Measurements from ENCODE around the gene CCDC88C.

Gene CCDC88C

DNA sequence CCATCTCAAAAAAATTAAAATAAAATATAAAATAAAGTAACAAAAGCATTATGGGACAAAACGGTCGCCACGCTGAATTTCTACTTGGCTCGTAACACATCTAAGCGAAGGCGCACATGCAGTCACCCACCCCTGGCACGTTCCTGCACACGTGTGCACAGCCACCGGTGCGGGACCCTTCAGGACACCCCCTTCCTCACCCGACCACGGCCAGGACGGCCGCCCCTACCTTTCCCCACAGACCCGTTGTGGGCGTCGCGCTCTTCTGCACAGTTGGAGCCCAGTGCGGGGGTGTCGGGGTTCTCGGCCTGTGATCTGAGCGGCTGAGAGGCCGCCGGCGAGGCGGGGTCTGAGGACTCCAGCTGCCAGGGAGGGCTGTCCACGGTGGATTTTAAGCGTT, 128.7 kb downstream of the CCDC88C start:
- Histone ChIP-seq H3K36me3 (replicated peaks; ENCODE audit: low read depth, low read length) (peaks cover 73% of the 10 kb centered on the region), H4K20me1 (ENCODE audit: insufficient read depth, low read length) (no peaks in the 10 kb centered on the region; the same call in 1 of the 2 replicates), H3K9me3 (ENCODE audit: insufficient read depth, low read length) (no peaks in the 10 kb centered on the region), H3K79me2 (ENCODE audit: low read length) (no peaks in the 10 kb centered on the region), H2AFZ (ENCODE audit: low read depth, low read length) (no peak overlapping the region), H3K9ac (ENCODE audit: low read length) (no peak overlapping the region), H3K27ac (ENCODE audit: low read length) (no peak overlapping the region), H3K4me3 (ENCODE audit: low read length) (no peak overlapping the region), H3K4me1 (ENCODE audit: low read length) (no peaks in the 10 kb centered on the region), H3K4me2 (ENCODE audit: low read length) (no peak overlapping the region), H3K27me3 (ENCODE audit: low read depth, low read length) (no peaks in the 10 kb centered on the region)
- no peak for TF ChIP-seq EZH2phosphoT487 (IDR thresholded peaks at IDR 0.05; ENCODE audit: low read depth)
- TF ChIP-seq, protein P1, sequence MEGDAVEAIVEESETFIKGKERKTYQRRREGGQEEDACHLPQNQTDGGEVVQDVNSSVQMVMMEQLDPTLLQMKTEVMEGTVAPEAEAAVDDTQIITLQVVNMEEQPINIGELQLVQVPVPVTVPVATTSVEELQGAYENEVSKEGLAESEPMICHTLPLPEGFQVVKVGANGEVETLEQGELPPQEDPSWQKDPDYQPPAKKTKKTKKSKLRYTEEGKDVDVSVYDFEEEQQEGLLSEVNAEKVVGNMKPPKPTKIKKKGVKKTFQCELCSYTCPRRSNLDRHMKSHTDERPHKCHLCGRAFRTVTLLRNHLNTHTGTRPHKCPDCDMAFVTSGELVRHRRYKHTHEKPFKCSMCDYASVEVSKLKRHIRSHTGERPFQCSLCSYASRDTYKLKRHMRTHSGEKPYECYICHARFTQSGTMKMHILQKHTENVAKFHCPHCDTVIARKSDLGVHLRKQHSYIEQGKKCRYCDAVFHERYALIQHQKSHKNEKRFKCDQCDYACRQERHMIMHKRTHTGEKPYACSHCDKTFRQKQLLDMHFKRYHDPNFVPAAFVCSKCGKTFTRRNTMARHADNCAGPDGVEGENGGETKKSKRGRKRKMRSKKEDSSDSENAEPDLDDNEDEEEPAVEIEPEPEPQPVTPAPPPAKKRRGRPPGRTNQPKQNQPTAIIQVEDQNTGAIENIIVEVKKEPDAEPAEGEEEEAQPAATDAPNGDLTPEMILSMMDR (IDR thresholded peaks at IDR 0.05; ENCODE audit: low read depth, low read length) = no peak

DNA sequence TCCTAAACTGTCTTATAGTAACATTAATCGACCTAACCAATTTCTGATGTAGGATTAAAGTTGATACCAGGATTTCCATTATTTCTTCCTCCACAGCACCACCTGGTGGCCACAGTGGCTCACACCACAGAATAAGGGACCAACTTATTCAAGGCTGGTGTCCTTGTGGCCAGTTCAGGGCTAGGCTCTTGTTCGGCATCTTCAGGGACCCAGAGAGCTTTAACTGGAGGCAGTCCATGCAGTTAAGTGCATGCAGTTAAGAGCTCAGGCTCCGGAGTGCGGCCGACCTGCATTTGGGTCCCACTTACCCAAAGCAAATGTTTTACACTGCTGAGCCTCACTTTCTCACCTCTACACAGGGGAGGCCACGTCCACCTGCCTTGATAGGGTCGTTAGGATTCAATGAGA, 131.1 kb downstream of the CCDC88C start:
- Histone ChIP-seq H3K9me3 (ENCODE audit: insufficient read depth, low read length) (no peaks in the 10 kb centered on the region), H3K4me1 (ENCODE audit: low read length) (no peaks in the 10 kb centered on the region), H3K79me2 (ENCODE audit: low read length) (no peaks in the 10 kb centered on the region), H3K4me3 (ENCODE audit: low read length) (no peak overlapping the region), H2AFZ (ENCODE audit: low read depth, low read length) (no peak overlapping the region), H3K4me2 (ENCODE audit: low read length) (no peak overlapping the region), H3K36me3 (replicated peaks; ENCODE audit: low read depth, low read length) (peaks cover 81% of the 10 kb centered on the region), H4K20me1 (ENCODE audit: insufficient read depth, low read length) (no peaks in the 10 kb centered on the region; the same call in 1 of the 2 replicates), H3K9ac (ENCODE audit: low read length) (no peak overlapping the region), H3K27me3 (ENCODE audit: low read depth, low read length) (no peaks in the 10 kb centered on the region), H3K27ac (ENCODE audit: low read length) (no peak overlapping the region)
- TF ChIP-seq, protein P1 (IDR thresholded peaks at IDR 0.05; ENCODE audit: low read depth, low read length) = peak; percentile 96
- TF ChIP-seq EZH2phosphoT487 (IDR thresholded peaks at IDR 0.05; ENCODE audit: low read depth) = no peak

DNA sequence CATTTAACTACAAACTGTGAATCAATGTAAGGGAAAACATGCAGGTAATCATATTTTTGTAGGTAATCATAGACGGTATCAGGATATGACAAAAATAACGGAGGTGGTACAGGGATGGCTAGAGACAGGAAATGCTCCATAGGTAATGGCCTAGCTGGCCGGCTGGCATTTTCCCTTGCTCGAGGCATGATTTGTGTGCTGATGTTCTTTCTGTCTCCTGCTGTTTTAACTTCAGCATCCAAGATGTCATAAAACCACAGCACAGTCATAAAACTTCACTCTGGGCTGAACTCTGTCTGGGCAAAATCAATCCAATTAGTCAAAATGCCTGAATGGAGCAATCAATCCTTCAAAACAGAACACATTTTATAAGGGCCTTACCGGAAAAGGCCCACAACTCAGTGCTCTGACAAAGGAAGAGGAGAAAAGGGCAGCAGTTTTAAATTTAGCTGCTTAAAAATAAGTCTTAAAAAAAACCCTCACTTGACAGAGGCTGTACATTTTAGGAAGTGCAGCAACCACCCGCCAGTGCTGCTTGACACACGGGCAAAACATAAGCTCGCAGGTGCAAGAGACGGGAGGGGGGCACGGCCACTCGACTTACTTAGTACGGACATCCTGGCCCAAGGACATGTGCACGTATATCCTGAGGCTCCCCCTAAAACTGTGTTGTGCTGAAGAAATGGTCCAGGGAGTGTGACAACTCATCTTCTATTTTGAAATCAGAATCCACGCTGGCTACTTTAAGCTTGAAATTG, 132.7 kb downstream of the CCDC88C start:
- no peak overlapping the region for H3K4me2 ChIP-seq (ENCODE audit: low read length)

DNA sequence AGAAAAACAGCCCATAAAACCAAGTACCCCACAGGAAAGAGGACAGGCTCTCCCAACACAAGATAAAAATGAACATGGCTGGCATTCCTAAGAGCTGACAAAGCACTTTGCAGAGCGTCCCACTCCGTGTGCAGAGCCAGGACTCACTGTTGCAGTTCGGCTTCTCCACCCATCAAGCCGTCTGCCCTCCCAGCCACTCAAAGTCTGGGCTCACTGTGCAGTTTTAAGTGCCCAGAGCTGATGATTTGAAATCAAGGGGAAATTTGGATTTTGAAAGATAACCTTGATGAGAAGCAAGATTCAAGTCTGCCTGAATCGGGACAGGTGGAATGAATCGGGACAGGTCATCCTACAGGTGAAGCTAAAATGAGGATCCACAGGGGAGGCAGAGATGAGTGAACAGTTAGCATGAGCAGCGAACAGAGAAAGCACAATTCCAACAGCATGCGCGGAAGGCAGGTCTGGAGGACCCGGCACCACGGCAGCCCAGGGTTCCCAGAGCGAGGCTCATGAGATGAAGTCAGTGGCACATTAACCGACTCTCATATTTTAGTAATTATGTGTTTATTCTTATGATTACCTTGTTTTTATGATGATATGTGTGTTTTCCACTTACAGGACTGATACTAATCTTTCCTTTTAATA, 133.4 kb downstream of the CCDC88C start:
- TF ChIP-seq, protein P1 (IDR thresholded peaks at IDR 0.05; ENCODE audit: low read depth, low read length) = no peak
- TF ChIP-seq EZH2phosphoT487 (IDR thresholded peaks at IDR 0.05; ENCODE audit: low read depth) = no peak
- Histone ChIP-seq H3K4me3 (ENCODE audit: low read length) (no peak overlapping the region), H4K20me1 (ENCODE audit: insufficient read depth, low read length) (no peaks in the 10 kb centered on the region; the same call in 1 of the 2 replicates), H3K9ac (ENCODE audit: low read length) (no peak overlapping the region), H3K4me2 (ENCODE audit: low read length) (no peak overlapping the region), H3K36me3 (replicated peaks; ENCODE audit: low read depth, low read length) (peaks cover 86% of the 10 kb centered on the region), H2AFZ (ENCODE audit: low read depth, low read length) (no peak overlapping the region), H3K27ac (ENCODE audit: low read length) (no peak overlapping the region), H3K79me2 (ENCODE audit: low read length) (no peaks in the 10 kb centered on the region; the same call in 1 of the 2 replicates), H3K9me3 (ENCODE audit: insufficient read depth, low read length) (no peaks in the 10 kb centered on the region), H3K27me3 (ENCODE audit: low read depth, low read length) (no peaks in the 10 kb centered on the region), H3K4me1 (ENCODE audit: low read length) (no peaks in the 10 kb centered on the region)

More for the DNA sequence above, 132.7 kb downstream of the CCDC88C start:
- H3K79me2 ChIP-seq (ENCODE audit: low read length) = no peaks in the 10 kb centered on the region
- H3K9me3 ChIP-seq (ENCODE audit: insufficient read depth, low read length) = no peaks in the 10 kb centered on the region
- no peak overlapping the region for H3K9ac ChIP-seq (ENCODE audit: low read length)
- H3K27me3 ChIP-seq (ENCODE audit: low read depth, low read length) = no peaks in the 10 kb centered on the region
- no peak overlapping the region for H2AFZ ChIP-seq (ENCODE audit: low read depth, low read length)
- TF ChIP-seq, protein P1 (IDR thresholded peaks at IDR 0.05; ENCODE audit: low read depth, low read length) = no peak
- no peak for TF ChIP-seq EZH2phosphoT487 (IDR thresholded peaks at IDR 0.05; ENCODE audit: low read depth)
- H4K20me1 ChIP-seq (ENCODE audit: insufficient read depth, low read length) = no peaks in the 10 kb centered on the region; the same call in 1 of the 2 replicates
- H3K36me3 ChIP-seq (replicated peaks; ENCODE audit: low read depth, low read length) = peaks cover 82% of the 10 kb centered on the region
- H3K4me3 ChIP-seq (ENCODE audit: low read length) = no peak overlapping the region
- H3K4me1 ChIP-seq (ENCODE audit: low read length) = no peaks in the 10 kb centered on the region
- H3K27ac ChIP-seq (ENCODE audit: low read length) = no peak overlapping the region

Data from OCI-LY3 (cell line).